Putamen (tissue), 1 donor: Measurements from ENCODE around the gene ZC3H11A.
"Not testable (repeated sequence)": the region's sequence is repeated elsewhere in the genome, so short reads cannot be mapped to it uniquely, and the experiment has no call there.

Experiments used
- DNase-seq: peaks from one replicate; pipeline ENCODE4 v3.0.0-alpha.2; 2016; ENCODE audit warnings: low spot score

The ZC3H11A gene

GRCh38 chr1:203781962-203782361 lies 13.5 kb upstream of the ZC3H11A start:
- no peak for DNase-seq

GRCh38 chr1:203789966-203790365 lies 5.5 kb upstream of the ZC3H11A start:
- no peak for DNase-seq

DNA sequence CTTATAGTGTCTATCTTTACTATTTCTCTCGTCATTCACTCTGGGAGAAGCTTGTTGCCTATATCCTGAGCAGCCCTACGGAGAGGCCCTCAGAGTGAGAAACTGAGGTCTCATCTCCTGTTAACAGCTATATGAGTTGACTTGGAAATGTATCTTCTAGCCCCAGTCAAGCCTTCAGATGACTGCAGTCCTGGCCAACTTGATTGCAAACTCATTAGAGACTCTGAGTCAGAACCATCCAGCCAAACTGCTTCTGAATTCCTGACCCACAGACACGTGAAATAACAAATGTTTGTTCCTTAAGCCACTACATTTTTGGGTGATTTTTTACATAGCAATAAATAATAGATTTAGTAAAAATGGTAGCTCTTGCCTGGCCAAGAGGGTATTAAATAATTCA lies 3.9 kb upstream of the ZC3H11A start:
- DNase-seq: no peak

DNA sequence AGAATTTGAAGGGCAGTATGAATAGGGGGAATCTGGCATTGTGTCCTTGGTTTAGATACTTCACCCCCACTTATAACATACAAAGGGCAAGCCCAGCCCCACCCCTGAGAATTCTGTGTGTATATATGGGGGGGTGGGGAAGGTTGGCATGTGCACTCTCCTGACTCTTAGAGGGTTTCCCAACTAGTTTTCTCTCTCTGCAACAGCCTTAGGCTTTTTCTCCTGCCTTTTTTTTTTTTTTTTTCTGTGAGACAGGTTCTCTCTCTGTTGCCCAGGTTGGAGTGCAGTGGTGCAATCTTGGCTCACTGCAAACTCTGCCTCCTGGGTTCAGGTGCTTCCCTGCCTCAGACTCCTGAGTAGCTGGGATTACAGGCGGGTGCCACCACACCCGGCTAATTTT lies 2.9 kb upstream of the ZC3H11A start:
- no peak for DNase-seq

- not testable (repeated sequence) for DNase-seq
Measured at GRCh38 chr1:203793561-203793960, 1.9 kb upstream of the ZC3H11A start.

- no peak for DNase-seq
Measured at GRCh38 chr1:203794764-203795440, 521 bp upstream of the ZC3H11A start.

GRCh38 chr1:203796236-203796605 lies 798 bp downstream of the ZC3H11A start:
- DNase-seq: no peak

DNA sequence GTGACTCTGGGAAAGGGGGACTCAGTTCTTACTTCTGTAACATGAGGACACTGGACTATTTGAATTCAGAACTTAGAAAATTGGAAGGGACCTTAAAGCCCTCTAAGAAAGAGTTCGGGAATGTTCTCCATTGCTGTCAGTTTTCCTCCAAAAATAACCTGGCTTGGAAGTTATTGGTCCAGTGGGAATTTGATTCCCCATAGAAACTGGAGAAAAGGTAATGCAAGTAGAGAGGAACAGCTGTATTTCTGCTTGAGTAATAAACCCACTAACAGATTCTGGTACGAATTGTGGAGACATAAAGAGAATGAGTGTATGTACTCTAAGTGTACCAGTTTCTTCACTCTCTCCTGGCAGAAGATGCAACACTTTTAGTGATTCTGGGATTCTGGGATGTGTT lies 1.8 kb downstream of the ZC3H11A start:
- no peak for DNase-seq

DNA sequence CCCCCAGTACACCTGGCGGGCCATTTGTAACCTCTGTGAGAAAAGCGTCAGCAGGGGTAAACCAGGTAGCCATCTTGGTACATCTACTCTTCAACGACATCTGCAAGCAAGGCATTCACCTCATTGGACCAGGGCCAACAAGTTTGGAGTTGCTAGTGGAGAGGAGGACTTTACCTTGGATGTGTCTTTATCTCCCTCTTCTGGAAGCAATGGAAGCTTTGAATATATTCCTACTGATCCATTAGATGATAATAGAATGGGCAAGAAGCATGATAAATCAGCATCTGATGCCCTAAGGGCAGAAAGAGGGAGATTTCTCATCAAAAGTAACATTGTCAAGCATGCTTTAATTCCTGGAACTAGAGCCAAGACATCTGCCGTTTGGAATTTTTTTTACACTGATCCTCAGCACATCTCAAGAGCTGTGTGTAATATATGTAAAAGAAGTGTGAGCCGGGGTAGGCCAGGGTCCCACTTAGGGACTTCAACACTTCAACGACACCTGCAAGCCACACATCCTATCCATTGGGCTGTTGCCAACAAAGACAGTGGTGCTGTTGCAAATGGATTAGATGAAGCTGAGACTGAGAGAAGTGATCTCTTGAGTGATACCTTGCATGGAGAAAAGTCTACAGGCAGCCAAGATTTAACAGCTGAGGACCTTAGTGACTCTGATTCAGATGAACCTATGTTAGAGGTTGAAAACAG lies 2.7 kb downstream of the ZC3H11A start:
- no peak for DNase-seq

DNA sequence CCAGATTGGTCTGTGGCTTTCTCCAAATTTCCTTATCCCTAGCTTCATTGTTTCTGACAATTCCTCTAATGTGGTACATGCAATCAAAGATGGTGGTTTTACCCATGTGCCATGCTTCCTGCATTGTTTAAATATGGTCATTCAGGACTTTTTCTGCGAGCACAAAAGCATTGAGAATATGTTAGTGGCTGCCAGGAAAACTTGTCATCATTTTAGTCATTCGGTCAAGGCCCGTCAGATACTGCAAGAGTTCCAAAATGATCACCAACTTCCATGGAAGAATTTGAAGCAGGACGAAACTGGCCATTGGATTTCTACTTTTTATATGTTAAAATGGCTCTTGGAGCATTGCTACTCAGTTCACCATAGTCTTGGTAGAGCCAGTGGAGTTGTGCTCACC lies 3.7 kb downstream of the ZC3H11A start:
- no peak for DNase-seq

DNA sequence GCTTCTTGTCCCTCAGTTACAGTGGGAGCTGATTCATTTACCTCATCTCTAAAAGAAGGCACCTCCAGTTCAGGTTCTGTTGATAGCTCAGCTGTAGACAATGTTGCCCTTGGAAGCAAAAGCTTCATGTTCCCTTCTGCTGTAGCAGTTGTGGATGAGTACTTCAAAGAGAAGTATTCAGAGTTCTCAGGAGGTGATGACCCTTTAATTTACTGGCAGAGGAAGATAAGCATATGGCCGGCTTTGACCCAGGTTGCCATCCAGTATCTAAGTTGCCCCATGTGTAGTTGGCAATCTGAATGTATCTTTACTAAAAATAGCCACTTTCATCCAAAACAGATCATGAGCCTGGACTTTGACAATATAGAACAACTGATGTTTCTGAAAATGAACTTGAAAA lies 4.5 kb downstream of the ZC3H11A start:
- no peak for DNase-seq

DNA sequence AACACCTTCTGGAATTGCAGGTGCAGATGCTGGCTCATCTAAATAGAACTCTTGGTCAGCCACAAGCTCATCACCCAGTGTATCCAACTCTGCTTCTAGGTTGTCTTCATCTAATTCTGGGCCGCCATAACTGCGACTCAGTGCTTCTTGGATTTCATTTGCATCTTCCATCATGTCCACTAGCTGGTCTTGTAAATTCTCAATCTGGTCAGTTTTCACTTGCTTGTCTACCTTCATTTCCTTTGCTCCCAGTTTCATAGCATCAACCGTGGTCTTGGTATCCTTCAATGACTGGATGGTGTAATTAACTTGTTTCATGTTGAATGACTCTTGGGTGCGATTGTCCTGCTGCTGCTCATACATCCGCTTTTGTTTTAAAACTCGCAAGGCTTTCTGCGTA lies 10.3 kb downstream of the ZC3H11A start:
- DNase-seq: no peak

GRCh38 chr1:203807196-203807595 lies 11.8 kb downstream of the ZC3H11A start:
- no peak for DNase-seq

- DNase-seq: no peak
Measured at GRCh38 chr1:203813581-203814341, 18.3 kb downstream of the ZC3H11A start.

GRCh38 chr1:203818399-203818798 lies 23.0 kb downstream of the ZC3H11A start:
- DNase-seq: no peak

DNA sequence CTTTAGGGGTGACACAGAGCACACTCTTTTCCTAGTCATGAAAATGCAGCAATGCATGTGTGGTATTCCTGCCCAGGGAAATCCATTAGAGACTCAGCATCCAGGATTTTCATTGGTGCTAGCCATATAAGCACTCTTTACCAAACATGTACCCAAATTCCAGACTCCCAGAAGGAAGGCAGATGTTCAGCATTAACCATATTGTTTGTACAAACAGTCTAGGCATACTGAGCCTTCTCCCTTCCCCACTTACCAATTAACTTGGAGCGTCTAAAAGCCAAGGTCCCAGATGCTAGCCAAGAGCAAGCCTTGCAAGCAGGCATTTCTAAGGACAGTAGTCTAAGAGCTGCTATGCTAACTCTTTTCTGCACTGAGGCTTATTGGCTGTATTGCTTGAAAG lies 27.9 kb downstream of the ZC3H11A start:
- no peak for DNase-seq

DNA sequence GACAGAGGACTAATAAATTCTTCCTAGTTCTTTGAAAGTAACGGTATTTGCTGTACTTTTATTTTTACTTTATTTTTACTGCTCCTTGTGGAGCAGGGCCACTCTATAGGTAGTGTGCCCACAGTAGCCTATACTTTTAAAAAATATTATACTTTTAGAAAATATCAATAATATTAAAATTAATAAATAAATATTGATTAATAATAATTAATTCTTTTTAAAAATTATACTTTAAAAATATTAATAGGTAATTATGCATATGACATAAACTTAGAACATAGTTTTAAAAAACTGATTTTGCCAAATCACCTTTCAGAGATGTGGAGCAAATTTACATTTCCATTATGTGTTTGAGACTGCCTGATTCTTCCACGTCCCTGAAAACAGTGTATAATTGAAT lies 30.8 kb downstream of the ZC3H11A start:
- no peak for DNase-seq

- DNase-seq: no peak
Measured at GRCh38 chr1:203828002-203828401, 32.6 kb downstream of the ZC3H11A start.

GRCh38 chr1:203828503-203828902 lies 33.1 kb downstream of the ZC3H11A start:
- no peak for DNase-seq

DNA sequence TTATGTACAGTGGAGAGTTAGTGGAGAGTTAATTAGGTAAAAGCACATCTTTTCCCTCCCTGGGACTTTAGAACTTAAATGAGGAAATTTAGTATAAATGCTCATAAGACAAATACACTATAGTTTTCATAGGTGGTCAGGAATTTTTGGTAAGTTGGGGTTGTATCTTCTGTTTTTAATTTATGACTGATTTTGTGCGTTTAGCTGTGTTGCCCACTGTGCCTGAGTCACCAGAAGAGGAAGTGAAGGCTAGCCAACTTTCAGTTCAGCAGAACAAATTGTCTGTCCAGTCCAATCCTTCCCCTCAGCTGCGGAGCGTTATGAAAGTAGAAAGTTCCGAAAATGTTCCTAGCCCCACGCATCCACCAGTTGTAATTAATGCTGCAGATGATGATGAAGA lies 33.8 kb downstream of the ZC3H11A start:
- not testable (repeated sequence) for DNase-seq

- no peak for DNase-seq
Measured at GRCh38 chr1:203835476-203835875, 40.1 kb downstream of the ZC3H11A start.

DNA sequence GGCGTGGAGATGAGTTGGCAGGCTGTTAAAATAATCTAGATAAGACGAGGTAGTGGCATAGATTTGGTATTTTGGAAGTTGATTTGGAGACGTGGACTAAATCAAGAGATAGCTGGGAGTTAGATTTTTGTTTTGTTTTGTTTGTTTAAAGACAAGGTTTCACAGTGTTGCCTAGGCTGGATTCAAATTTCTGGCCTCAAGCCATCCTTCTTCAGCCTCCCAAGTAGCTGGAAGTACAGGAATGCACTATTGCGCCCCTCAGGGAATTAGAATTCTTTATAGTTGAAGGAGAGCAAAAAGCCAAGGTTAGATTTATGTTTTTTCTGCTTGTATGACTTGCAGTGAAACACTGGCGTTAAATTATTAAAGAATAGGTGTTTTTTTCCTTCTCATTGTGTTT lies 43.7 kb downstream of the ZC3H11A start:
- DNase-seq: no peak

DNA sequence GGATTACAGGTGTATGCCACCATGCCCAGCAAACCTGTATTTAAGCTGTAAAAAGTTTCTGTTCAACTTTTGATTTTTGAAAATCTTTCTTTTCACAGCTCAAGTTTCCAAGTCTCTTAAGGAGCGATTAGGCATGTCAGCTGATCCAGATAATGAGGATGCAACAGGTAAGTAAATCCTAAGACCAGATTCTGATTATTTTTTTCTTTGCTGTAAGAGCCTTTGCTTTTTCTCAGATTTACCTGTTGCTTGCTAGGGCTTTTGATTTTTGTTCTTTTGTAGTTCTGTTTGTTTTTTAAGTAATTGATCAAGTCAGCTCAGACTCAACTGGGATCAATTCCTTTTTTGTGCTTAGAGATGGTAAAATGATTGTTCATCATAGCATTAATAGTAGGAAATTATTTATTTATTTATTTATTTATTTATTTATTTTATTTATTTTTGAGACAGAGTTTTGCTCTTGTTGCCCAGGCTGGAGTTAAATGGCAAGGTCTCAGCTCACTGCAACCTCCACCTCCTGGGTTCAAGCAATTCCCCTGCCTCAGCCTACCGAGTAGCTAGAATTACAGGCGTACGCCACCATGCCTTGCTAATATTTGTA lies 44.9 kb downstream of the ZC3H11A start:
- no peak for DNase-seq
